EL (cell line): ENCODE measurements around the gene CCR6.
"Not testable (repeated sequence)": the region's sequence is repeated elsewhere in the genome, so short reads cannot be mapped to it uniquely, and the experiment has no call there.

Experiments used
- DNase-seq: peaks from one replicate; pipeline ENCODE4 v3.0.0-alpha.2; 2016

CCR6 gene

DNA sequence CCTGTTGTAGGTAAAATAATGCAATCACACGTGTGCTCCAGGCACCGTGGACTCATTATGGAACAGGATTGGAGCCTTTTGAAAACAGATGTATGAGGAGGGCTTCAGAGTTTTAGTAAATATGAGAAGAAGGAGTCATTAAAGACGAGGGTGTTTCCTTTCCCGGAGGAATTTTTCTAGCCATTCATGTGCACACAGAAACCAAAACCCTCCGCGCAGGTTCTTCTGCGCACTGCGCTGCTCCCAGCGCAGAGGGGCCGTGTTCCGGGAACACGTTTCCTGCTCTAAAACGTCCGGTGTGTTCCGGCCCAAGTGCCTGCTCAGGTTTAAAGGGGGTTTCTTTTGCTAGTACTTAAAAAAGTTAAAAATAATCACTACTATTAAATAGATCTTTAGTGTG is 23.2 kb downstream of the CCR6 start:
- DNase-seq = no peak

DNA sequence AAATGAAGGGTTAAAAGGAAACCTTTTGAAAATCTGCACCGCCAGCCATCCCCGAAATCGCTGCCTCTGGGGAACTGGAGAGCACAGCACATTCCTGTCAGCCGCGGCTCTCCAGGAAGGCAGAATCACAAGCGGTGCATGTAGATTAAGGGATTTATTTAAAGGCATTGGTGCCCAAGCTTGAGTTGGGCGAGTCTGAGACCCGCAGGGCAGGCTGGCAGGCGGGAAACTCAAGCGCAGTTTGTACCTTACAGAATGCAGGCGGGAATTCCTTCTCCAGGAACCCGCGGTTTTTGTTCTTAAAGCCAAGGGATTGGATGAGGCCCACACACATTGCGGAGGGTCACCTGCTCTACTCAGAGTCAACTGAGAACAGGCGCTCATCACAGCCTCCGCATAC is 24.1 kb downstream of the CCR6 start:
- DNase-seq = no peak

DNA sequence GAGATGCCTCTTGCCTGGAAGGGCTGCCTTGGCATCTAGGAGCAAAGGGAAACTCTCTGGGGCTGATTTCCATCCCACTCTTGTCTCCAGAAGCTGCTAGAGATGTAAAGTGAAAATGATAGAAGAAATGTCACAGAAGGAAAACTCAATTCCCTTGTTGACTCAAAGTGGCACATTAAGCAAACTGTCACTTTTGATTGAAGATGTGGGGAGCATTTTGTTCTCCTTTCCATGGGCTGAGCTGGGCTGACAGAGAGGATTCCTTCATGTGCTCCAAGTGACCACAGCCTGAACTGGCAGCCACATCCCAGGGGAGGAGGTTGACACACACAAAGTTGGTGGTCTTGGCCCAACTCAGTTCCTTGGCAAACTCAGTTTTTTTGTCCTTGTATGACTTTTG is 25.1 kb downstream of the CCR6 start:
- no peak for DNase-seq

DNA sequence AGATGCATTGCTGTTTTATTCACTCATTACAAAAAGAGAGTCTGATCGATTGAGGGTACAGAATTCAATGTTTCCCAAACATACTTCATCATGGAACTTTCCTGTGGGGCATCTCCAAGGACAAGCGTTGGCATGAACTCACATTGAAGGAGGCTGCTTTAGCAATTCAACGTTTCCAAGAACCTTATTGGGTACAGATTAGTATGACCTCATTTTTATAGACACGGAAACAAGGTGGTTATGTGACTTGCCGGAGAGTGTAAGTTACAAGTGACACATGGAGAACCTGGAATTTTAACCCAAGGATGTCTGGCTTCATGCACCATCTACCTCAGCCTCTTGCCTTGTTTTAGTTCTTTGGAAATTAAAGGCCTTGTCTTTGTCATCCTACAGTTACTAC is 26.1 kb downstream of the CCR6 start:
- DNase-seq = no peak

DNA sequence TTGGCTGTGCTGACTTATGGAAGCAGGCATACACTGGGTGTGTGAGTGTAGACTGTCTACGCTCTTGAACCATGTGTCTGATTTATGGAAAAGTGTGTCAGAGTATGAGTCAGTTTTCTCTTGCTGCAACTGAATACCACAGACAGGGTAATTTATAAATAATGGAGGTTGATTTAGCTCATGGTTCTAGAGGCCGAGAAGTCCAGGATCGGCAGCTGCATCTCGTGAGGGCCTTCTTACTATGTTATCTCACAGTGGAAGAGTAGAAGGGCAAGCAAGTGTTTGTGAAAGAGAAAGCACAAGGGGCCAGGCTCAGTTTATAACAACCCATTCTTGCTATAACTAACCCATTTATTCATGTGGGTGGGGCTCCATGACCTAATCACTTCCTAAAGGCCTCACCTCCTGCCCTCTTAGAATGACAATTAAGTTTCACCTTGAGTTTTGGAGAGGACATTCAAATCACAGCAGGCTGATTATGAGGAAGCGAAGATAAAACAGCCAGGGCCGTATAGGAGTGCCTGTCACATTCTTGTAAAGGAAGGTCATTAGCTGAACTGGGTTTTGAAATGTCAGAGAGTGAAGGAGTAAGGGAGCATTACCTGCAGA is 28.1 kb downstream of the CCR6 start:
- no peak for DNase-seq

DNA sequence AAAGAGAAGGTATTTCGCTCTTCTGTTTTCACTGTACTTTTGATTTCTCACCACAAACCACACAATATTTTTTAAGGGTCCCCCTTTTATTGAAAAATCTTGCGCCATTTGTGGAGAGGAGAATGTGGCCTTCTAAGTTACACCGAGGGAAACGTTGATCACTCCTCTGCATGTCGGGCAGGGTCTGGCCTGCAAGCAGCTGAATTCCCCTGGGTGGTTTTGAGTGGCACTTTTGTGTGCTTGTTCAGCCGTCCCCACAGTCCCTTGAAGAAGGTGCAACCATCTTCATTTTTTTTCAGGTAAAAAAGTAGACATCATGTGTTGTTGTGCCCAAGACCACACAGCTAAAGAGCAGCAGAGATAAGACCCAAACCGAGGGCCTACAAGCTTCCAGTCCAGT is 28.8 kb downstream of the CCR6 start:
- DNase-seq = no peak

DNA sequence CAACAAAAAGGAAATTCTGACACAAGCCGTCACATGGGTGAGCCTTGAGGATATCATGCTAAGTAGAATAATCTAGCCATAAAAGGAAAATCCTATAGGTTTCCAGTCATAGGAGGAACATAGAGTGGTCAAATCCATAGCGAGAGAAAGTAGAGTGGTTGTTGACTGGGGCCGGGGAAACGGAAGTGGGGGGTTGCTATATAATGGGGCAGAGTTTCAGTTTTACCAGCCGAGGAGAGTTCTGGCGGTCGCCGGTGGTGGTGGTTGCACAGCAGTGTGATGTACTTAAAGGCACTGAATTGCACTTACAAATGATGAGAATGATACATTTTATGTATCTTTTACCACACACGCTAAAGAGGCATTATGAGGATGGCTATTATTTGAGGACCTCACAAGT is 30.0 kb downstream of the CCR6 start:
- DNase-seq = no peak

DNA sequence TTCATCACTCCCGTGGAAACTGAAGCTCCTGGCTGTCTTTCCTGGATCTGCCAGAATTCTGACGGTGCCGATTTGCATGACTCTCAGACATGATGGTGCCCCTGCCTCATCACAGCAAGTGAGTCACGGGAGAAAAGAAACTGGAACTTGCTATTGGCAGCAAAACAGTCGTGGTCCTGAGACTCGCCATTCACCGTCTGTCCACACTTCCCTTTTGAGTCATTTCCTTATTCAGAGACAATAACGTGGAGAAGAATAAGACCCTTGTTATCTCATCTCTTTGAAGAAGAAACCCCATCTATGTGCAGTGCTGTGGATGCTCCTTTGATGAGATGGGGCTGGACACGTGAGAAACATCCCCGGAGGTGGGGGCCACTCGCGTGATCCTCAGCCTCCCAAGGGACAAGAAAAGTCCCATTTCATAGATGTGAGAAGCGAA is 30.6 kb downstream of the CCR6 start:
- DNase-seq = peak; percentile 13

DNA sequence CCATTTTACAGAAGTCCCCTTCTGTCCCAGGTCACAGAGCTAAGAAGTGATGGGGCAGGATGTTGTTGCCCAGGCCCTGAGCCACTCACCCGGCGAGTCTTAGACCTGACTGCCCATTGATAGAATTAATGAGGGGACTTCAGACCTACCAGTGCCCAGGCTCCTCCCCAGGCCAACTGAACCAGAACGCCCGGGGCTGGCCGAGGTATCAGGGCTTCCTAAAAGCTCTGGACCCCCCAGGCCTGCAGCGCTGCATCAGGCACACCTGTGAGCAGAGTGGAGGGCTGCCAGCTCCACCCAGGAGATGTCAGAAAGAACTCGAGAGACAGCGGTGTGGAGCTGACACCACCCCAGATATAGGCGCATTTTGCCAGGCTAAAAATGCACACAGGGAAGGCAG is 31.4 kb downstream of the CCR6 start:
- no peak for DNase-seq

DNA sequence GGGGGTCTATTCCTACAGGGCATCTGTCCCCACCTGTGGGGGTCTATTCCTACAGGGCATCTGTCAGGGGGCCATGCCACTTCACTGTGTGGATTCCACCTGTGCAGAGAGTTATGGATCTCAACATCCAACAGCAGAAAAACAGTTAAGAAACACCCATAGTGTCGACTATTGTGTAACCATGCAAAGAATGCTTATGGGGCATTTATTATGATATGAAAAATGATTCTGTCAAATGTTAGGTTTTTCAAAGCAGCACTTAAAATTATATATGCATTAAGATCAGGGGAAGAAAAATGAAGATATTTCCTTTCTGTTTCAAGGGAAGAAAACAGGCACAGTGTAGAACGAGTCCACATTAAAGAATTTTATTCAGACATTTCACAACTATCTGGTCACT is 32.0 kb downstream of the CCR6 start:
- DNase-seq = no peak

DNA sequence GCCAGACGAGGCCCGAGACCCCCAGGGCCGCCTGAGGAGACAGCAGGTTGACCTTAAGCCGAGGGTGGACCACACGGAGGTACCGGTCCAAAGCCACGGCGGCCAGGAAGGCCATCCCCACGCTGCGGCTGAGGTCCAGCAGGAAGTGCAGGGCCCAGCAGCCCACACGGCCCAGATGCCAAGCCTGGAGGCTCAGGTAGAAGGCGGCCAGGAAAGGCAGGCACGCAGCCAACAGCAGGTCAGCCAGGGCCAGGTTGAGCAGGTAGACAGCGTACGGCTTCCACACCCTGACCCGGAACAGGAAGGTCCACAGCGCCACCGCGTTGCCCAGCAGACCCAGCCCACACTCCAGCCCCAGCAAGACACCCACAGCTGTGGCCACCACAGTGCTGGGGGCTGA is 34.5 kb downstream of the CCR6 start:
- DNase-seq = no peak

DNA sequence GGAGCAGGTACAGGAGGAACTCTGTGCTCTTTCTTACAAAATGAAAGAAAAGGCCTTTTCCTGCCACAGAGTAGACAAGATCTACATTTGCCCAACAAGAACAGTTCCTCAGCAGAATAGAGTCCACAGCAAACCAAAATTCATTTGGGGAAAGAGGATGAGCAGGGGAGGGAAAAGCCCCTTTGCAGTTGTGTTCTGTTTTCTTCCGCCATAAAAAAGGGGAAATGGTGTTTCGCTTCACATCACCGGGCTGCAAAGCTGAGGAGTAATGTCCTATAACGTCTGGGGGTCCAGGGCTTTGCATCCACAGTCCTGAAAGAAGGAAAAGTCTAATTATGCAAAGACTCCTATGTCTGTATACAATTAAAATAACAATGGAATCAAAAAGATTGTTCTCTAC is 35.0 kb downstream of the CCR6 start, which contains the start of gene GPR31:
TSS of gene GPR31 (minus strand) at position 118 of the 400 bp plus-strand sequence. CDS start 149 bp downstream, outside the sequence.
- DNase-seq = no peak

DNA sequence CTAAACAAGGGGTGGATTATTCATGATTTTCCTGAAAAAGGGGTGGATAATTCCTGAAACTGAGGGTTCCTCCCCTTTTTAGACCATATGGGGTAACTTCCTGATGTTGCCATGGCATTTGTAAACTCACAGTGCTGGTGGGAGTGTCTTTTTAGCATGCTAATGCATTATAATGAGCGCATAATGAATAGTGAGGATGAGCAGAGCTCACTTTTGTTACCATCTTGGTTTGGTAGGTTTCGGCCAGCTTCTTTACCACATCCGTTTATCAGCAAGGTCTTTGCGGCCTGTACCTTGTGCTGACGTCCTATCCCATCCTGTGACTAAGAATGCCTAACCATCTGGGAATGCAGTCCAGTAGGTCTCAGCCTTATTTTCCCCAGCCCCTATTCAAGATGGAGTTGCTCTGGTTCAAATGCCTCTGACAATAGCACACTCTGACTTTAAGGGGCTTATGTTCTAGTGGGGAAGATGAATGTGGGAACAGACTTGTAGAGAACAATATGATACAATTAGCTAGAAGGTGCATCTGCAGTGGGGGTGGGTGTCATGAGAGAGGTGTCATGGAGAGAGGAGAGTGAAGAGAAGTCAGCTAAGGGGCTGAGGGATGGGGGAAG is 39.1 kb downstream of the CCR6 start:
- DNase-seq = no peak

DNA sequence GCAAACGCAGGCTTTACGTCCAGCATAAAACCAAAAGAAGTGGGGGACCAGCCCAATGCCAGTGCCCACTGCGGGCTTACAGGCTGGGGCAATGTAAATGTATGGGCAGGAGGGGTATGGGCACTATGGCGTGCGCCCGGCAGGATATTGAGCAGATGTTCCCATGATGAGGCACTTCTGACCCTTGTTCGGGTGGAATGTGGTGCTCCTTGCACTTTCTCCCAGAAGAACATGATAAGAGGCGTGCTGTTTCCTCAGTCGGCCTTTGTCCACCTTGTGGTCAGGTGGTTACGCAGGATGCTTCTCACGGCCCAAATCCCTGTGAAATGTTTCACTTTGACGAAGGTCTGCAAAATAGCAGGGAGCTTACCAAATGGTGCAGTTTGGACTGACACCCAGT is 39.7 kb downstream of the CCR6 start:
- DNase-seq = no peak

DNA sequence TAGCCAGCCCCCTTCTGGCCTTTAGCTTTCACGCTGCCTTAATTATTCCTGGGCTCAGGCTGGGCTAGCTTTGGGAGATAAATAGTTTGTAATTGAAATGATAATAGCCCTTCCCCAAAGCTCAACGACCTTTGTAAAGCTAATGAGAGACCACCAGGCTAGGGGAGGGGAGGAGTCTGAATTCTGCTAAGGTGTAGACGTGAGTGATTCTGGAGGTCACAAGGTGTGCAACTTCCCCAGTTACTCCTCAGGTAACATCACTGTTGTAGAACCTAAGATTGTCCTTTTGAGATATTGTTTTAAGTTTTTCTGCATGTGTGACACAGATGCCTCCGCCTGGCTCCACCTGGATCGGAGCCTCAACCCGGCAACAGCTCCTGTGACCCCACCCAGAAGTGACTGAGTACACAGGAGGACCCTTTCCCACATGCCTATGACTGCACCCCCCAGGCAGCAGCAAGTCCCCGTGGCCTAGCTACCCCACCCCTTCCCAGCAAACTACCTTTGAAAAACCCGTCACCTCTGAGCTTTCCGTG is 40.6 kb downstream of the CCR6 start:
- DNase-seq = no peak

DNA sequence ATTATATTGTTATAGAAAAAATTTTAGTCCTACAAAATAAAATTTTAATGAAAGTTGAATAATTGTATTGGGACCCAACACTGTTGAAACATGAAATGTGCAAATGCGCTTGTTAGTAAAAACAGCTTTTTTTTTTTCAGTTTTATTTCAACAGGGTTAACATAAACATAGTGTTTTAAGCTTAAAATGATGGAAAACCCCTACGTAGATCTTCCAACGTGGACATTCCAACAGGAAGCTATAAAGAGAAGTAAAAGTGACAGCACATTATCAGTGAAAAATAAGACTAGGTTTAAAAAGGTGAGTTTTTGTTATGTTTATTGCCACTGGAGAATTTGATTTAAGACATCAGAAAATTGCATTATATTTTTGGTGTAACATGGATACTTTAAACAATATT is 41.4 kb downstream of the CCR6 start:
- no peak for DNase-seq

DNA sequence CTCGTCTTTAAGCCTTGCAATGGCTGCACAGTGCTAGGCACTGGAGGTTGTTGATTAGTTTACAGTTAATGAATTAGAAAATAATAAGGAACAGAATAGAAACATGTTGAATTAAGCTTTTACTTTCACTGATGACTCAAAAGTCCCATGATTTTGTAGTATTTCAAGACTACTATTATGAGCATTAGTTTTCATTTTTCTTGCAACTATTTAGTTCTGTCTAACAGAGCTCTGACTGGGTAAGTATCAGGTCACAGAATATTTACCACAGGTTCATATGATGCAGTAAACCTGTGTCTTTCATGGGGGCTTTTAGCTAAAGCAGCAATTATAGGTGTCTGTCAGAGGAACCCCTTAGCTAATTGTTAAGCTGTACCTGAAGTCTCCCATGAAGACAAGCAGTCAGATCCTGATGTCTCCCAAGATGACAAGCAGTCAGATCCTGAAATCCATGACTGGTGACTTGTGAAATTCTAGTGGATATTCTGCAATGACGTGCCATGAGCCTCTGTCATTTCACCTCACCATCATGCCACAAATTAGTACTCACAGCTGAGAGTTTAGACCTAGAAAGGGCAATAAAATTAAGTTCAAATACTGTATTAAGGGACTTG is 43.1 kb downstream of the CCR6 start:
- DNase-seq = no peak

DNA sequence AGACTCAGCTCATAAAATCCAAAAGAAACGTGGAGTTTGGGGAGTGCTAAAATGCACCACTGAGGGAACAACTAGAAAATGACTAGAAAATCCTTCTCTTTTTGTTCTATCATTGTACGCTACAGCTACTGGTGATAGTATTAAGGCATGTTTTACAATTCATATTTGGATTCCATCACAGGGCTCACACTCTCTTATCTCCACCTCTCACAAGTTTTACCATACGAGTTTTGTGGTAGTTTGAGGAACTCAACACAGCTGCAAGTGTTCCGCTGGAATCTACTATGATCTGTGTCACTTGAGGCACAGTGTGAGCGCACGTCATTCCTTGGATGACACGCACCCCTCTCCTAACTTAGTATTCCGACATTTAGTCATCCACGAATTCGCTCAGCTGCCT is 44.8 kb downstream of the CCR6 start:
- not testable (repeated sequence) for DNase-seq

DNA sequence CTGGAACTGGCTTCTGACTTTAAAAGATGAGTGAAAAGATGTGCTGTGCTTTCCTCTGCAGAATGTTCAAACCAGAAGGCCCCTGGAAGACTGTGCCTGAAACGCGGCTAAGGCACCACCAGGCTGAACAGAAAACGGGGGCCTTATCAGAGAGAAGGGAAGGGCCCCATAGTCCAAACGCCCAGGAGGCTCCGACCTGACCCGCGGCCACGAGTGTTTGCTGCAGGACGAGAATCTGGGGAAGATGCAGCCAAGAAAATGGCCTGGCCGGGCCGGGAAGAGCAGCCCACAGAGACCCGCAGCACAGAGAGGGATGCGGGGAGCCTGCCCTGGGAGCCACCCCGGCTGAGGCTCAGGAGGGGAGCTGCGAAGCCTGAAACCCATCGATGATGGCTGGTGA is 45.4 kb downstream of the CCR6 start:
- not testable (repeated sequence) for DNase-seq

DNA sequence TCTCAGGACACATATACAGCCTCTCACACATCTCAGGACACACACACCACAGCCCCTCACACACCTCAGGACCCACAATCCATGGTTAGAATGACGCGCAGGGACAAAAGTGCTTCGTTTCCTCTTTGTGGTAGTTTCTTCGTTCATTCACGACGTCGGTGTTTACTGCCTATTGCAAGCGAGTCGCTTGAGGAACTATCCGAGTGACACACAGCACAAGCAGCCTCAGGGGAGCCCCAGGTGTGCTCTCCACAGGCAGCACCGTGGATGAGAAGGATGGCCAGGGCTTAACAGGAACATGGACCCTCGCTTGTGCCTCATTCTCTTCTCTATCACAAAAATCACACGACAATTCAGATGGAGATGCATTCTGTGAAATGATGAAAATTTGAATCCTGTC is 47.0 kb downstream of the CCR6 start:
- not testable (repeated sequence) for DNase-seq

DNA sequence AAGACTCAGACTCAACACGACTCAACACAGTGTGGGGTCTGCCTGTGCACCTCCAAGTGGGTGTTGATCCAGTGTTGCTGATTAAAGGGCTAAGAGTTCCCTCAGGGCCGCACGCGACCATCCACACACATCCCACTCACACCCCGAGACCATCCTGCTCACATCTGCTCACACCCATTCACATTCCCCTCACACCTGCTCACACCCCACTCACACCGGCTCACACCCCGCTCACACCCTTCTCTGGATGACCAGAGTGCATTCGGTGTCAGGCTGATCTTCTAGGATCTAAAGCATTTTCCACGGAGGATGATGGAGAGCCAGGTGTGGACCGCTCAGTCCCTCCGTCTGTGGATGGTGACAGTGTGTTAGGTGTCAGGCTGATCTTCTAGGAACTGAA is 48.4 kb downstream of the CCR6 start:
- DNase-seq = not testable (repeated sequence)

DNA sequence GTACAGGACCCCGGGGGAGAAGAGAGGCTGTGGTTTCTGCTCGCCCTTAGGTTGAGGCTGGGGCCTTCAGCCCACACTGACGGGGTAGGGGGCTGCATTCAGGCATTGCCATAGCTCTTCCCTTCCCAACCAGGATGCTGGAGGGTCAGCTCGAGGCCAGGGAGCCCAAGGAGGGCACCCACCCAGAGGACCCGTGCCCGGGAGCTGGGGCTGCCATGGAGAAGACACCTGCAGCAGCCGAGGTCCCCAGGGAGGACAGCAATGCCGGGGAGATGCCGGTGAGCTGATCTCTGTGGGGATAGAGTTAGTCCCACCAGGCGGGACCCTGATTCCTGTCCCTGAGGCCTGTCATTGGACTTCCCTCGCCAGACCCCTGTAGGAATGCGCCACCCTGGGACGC is 49.1 kb downstream of the CCR6 start:
- DNase-seq = not testable (repeated sequence)

DNA sequence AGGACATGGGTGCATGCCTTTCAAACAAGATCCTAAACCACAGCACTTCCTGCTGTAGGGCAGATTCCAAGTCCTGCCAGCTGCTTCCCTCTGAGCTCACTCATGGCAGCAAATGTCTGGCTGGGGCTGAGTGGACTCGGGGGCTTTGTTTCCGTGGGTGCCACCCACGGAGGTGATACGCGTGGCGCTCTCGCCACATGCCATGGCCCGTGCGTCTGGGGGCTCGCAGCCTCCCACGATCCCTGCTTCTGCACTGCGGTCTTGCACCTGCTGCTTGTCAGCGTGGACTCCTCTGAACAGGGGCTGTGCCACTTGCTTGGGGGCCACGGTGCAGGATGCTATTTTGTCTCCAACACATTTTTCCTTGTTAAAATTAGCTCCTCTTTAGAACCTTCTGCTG is 54.4 kb downstream of the CCR6 start:
- DNase-seq = not testable (repeated sequence)
